ENCODE results near the gene ZNF444.
"Not testable (repeated sequence)": the region's sequence is repeated elsewhere in the genome, so short reads cannot be mapped to it uniquely, and the experiment has no call there.

ZNF444 gene

GRCh38 chr19:56191115-56191514 is 50.0 kb downstream of the ZNF444 start:
- DNase-seq: no peak

GRCh38 chr19:56191711-56192110 is 50.6 kb downstream of the ZNF444 start:
- DNase-seq: no peak

- no peak for DNase-seq
These were observed 53.0 kb downstream of the ZNF444 start for GRCh38 chr19:56193981-56194640.

- DNase-seq: not testable (repeated sequence)
These were observed 56.6 kb downstream of the ZNF444 start, which contains the start of gene ZSCAN5B for GRCh38 chr19:56197646-56198045. TSS of gene ZSCAN5B (minus strand) at chr19:56197783. CDS start at chr19:56193052, 4,731 bp downstream.

GRCh38 chr19:56199687-56200086 is 58.6 kb downstream of the ZNF444 start:
- DNase-seq: no peak

GRCh38 chr19:56201973-56202372 is 60.9 kb downstream of the ZNF444 start, which contains the start of gene ZSCAN5C:
TSS of gene ZSCAN5C (plus strand) at chr19:56202273. CDS start at chr19:56205914, 3,641 bp downstream.
- no peak for DNase-seq

- DNase-seq: not testable (repeated sequence)
These were observed 66.5 kb downstream of the ZNF444 start for GRCh38 chr19:56207581-56207980.

GRCh38 chr19:56209091-56209490 is 68.0 kb downstream of the ZNF444 start:
- DNase-seq: no peak

GRCh38 chr19:56210036-56210435 is 68.9 kb downstream of the ZNF444 start:
- not testable (repeated sequence) for DNase-seq

Measured in cortex of kidney (tissue), 1 donor.